Adrenal gland (tissue), 12 donors: ENCODE results near the gene ATXN2. TPM values are rescaled to one million over a fixed set of nuclear protein-coding genes. Genes with fewer than 3 reads are reported as not detected.
"Not testable (repeated sequence)": the region's sequence is repeated elsewhere in the genome, so short reads cannot be mapped to it uniquely, and the experiment has no call there.

Source experiments
- DNase-seq, 7 donors: peaks; one replicate each; pipeline ENCODE4 v3.0.0-alpha.2; 2019 to 2020
- H3K27ac ChIP-seq, 5 donors: fragments of 200-600 bp; sonication (generic) in 4 of 5; 1 replicate in 3 of 5; 2 replicates in 2 of 5; pipeline versions ENCODE4 v1.5.1 to v1.8.0; 2016 to 2020; ENCODE audit warnings: mild to moderate bottlenecking in 1 of 5
- H3K27me3 ChIP-seq: fragments of 200-600 bp; 2 replicates; pipeline ENCODE4 v1.8.0; 2021
- H3K36me3 ChIP-seq, 2 donors: fragments of 200-600 bp; replicated peaks in 1 of 2; 1 replicate in 1 of 2; 2 replicates in 1 of 2; pipeline versions ENCODE4 v1.5.1 to v1.8.0; 2018 to 2022
- H3K4me1 ChIP-seq, 2 donors: fragments of 200-600 bp; replicated peaks in 1 of 2; 1 replicate in 1 of 2; 2 replicates in 1 of 2; pipeline versions ENCODE4 v1.5.1 to v1.8.0; 2018 to 2021
- H3K4me3 ChIP-seq, 4 donors: fragments of 200-600 bp; sonication (generic) in 3 of 4; one replicate each; pipeline ENCODE4 v1.5.1; 2016 to 2018
- H3K9me3 ChIP-seq, 3 donors: fragments of 200-600 bp; sonication (generic) in 1 of 3; replicated peaks in 1 of 3; 1 replicate in 2 of 3; 2 replicates in 1 of 3; pipeline versions ENCODE4 v1.5.1 to v1.8.0; 2016 to 2021
- CTCF ChIP-seq, 6 experiments: fragments of 450-650 bp in 4 of 6; fragments of 200-600 bp in 2 of 6; sonication (generic) in 1 of 6; IDR thresholded peaks; 1 replicate in 5 of 6; 2 replicates in 1 of 6; pipeline versions ENCODE4 v1.5.1 to v1.8.0; 2016 to 2021; ENCODE audit warnings: antibody characterized with exemption in 6 of 6, mild to moderate bottlenecking in 2 of 6, moderate library complexity in 1 of 6
- POLR2A ChIP-seq, 2 donors: fragments of 450-650 bp; IDR thresholded peaks; one replicate each; pipeline ENCODE4 v1.6.1; 2017; ENCODE audit warnings: antibody characterized with exemption in 2 of 2, mild to moderate bottlenecking in 2 of 2, moderate library complexity in 1 of 2
- WGBS, 4 donors: extraction: QIAGEN DNeasy Blood & Tissue Kit in 2 of 4; methylation state at CpG; one replicate each; pipeline versions ENCODE4 v1.1.5 to v1.1.7; 2013 to 2017; 5-methylcytosine and 5-hydroxymethylcytosine counted together
- intact Hi-C, 2 donors: fragments of 100-400 bp; cut with DNase I; formaldehyde crosslinking; loops; one replicate each; pipeline versions ENCODE4 v1.14.1 to v1.15.0; 2022 to 2023
- polyA plus RNA-seq, 3 donors: library from polyadenylated mRNA; stranded (reverse); fragments of 200-250 nt in 2 of 3; fragments of 350-450 nt in 1 of 3; fragmentation: Illumina TruSeq in 1 of 3; extraction: RNeasy Lipid Tissue Mini Kit (QIAGEN cat#74804) in 1 of 3; gene quantifications; one replicate each; pipeline ENCODE4 v1.2.3, GENCODE V29; 2013 to 2014
- total RNA-seq, 9 donors: library from RNA; depleted of rRNA in 4 of 9; stranded (reverse); fragments of >200 nt in 4 of 9; fragments of 120-200 nt in 1 of 9; fragmentation: NEBNext Ultra II Directional in 1 of 9; extraction: Animal tissue kit (Norgen Biotek cat#: 25700) in 1 of 9; gene quantifications; one replicate each; pipeline versions ENCODE4 v1.1.0 to v1.2.4, GENCODE V29; 2013 to 2023
- donor health status: healthy with polysubstance abuse.
- donor health status: Bipolar disorder and iron deficiency.
- donor health status: DM: yes; HTN: yes; CAD: no.
- donor health status: DM: no; HTN: no; CAD: no.
- donor health status: DM: no; HTN: no; CAD: no.
- donor health status: DM: yes; HTN: yes; CAD: no.

ATXN2 gene
- total and polyA plus RNA-seq, 12 donors: 31.0 to 241 (median 57.2) TPM

GRCh38 chr12:111467092-111467856 is 131.8 kb downstream of the ATXN2 start:
- peak overlapping the region in 4 of 5 donors; percentile 22 to 82 (median 52) for H3K27ac ChIP-seq
- WGBS, 4 donors: 70 to 82% (median 81%) methylated on average over 3 of the region's 3 CpGs
- H3K27me3 ChIP-seq: no peaks in the 10 kb centered on the region
- no peak overlapping the region for H3K4me3 ChIP-seq
- peaks cover 0 to 24% of the 10 kb centered on the region in 2 donors for H3K36me3 ChIP-seq
- intact Hi-C loops: no loop called here
- H3K4me1 ChIP-seq: peaks cover 6 to 25% of the 10 kb centered on the region in 2 donors
- H3K9me3 ChIP-seq: peaks cover 0 to 7% (median 0%) of the 10 kb centered on the region in 3 donors
- no peak for DNase-seq
- TF ChIP-seq POLR2A (IDR thresholded peaks at IDR 0.05) (no peak), CTCF (IDR thresholded peaks at IDR 0.05) (no peak)

- Histone ChIP-seq H3K4me1 (peaks cover 13 to 17% of the 10 kb centered on the region in 2 donors), H3K9me3 (peaks cover 0 to 7% (median 0%) of the 10 kb centered on the region in 3 donors), H3K36me3 (peaks cover 0 to 8% of the 10 kb centered on the region in 2 donors), H3K27me3 (no peaks in the 10 kb centered on the region), H3K27ac (no peak overlapping the region), H3K4me3 (no peak overlapping the region)
- no peak for TF ChIP-seq POLR2A (IDR thresholded peaks at IDR 0.05)
- intact Hi-C loops: no loop called here
- no peak for DNase-seq
Observed at GRCh38 chr12:111462210-111462769, 136.8 kb downstream of the ATXN2 start.

- H3K9me3 ChIP-seq, H3K27me3 ChIP-seq, H3K4me3 ChIP-seq, intact Hi-C loops, H3K27ac ChIP-seq: not testable (repeated sequence)
- 97 to 98% (median 98%) methylated on average over 11 of the region's 11 CpGs for WGBS, 4 donors
- peak in 1 of 7 donors; percentile 11 for DNase-seq
- peaks cover 18% of the 10 kb centered on the region in 2 donors for H3K4me1 ChIP-seq
- H3K36me3 ChIP-seq: peaks cover 0 to 28% of the 10 kb centered on the region in 2 donors
Observed at GRCh38 chr12:111460111-111460510, 139.0 kb downstream of the ATXN2 start.

GRCh38 chr12:111458546-111459172 is 140.5 kb downstream of the ATXN2 start:
- Histone ChIP-seq H3K9me3 (no peaks in the 10 kb centered on the region), H3K27ac (peak overlapping the region in 1 of 5 donors; percentile 25), H3K36me3 (peaks cover 0 to 40% of the 10 kb centered on the region in 2 donors), H3K4me1 (peaks cover 18 to 19% of the 10 kb centered on the region in 2 donors), H3K4me3 (no peak overlapping the region), H3K27me3 (no peaks in the 10 kb centered on the region)
- no peak for TF ChIP-seq POLR2A (IDR thresholded peaks at IDR 0.05)
- TF ChIP-seq CTCF (IDR thresholded peaks at IDR 0.05): no peak
- DNase-seq: no peak
- WGBS, 4 donors: 85 to 95% (median 93%) methylated on average over 6 of the region's 6 CpGs
- intact Hi-C loops: loop anchor here in 1 of 2 donors (10.0 kb wide), 1 partner anchor 66 kb away; no protein-coding TSS in a partner anchor

- Histone ChIP-seq H3K36me3 (peaks cover 0 to 51% of the 10 kb centered on the region in 2 donors), H3K4me3 (no peak overlapping the region), H3K27me3 (no peaks in the 10 kb centered on the region), H3K9me3 (no peaks in the 10 kb centered on the region), H3K4me1 (peaks cover 18 to 19% of the 10 kb centered on the region in 2 donors), H3K27ac (peak overlapping the region in 2 of 5 donors; percentile 12 to 50)
- DNase-seq: peak in 1 of 7 donors; percentile 56
- intact Hi-C loops: loop anchor here in 1 of 2 donors (10.0 kb wide), 1 partner anchor 67 kb away; no protein-coding TSS in a partner anchor
- TF ChIP-seq POLR2A (IDR thresholded peaks at IDR 0.05) (no peak), CTCF (IDR thresholded peaks at IDR 0.05) (no peak)
- WGBS, 4 donors: 44 to 88% (median 76%) methylated on average over 3 of the region's 3 CpGs
Observed at GRCh38 chr12:111457577-111457976, 141.5 kb downstream of the ATXN2 start.
